Kidney capillary endothelial cell (primary cell): Measurements from ENCODE around the gene GABRE.

ENCODE experiments used
- DNase-seq: peaks from one replicate; pipeline ENCODE4 v3.0.0-alpha.2; 2018; ENCODE audit warnings: low spot score

Gene GABRE

GRCh38 chrX:151974336-151975227 lies at the start of gene GABRE:
GABRE (minus strand) TSS chrX:151974676; CDS start chrX:151974625, 51 bp downstream.
- DNase-seq = no peak

DNA sequence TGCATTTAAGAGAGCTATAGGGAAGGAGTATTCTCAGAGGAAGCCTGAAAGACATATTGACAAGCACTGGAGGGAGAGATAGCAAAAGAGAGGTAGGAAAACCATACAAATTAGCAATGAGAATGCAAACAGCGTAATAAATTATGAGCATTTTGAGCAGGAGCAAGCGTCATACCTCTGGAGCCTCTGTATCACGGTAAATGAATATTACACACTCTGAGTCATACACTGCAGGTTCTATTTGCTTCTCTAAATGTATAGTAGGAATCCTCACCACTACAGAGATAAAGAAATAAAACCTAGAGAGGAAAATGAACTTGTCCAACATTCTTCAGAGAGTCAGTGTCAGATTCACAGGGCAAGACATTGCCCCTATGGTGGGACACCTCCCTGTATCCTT lies 46.4 kb upstream of the GABRE start:
- DNase-seq = no peak

DNA sequence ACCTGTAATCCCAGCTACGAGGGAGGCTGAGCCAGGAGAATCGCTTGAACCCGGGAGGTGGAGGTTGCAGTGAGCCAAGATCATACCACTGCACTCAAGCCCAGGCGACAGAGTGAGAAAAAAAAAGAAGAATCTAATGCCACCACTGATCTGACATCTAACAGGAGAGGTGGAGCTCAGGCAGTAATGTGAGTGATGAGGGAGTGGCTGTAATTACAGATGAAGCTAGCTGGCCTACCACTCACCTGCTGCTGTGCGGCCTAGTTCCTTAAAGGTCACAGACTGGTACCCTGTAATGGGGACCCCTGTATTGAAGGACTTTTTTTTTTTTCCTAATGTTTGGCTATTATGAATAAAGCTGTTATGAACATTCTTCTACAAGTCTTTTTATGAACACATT lies 25.3 kb upstream of the GABRE start:
- no peak for DNase-seq

- no peak for DNase-seq
Measured at GRCh38 chrX:151997539-151997938, 23.1 kb upstream of the GABRE start.

DNA sequence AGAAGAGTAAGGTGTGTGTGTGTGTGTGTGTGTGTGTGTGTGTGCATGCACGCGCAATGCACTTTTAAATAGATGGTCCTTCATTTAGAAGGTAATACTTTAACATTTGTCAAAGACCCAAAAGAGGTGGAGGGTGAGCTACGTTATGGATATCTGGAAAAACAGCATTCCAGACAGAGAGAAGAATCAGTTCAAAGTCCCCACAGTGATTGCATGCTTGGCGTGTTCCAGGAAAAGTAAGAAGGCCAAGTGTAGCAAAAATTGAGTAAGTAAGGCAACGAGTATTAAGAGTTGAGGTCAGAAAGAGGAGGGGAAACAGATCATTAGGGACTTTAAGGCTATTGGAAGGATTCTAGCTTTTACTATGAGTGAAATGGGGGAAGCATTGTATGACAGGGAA lies 21.9 kb upstream of the GABRE start:
- no peak for DNase-seq

DNA sequence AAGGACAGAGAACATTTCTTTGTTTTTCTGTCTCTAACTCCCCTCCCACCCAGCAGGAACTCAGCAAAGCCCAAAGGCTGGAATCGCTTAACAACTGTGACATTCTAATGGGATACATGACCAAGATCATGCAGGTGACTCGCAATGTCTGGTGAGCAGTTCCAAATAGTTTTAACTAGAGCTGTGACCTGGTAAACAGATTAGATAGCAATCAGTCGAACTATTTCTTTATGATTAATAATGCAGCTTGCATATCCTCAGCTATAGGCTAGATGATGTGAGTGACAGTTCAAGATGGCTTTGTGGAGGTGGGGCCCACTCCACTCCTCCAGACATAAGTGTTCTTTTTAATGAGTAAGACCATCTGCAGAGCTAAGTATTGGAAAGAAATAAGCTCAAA lies 20.0 kb upstream of the GABRE start:
- no peak for DNase-seq

DNA sequence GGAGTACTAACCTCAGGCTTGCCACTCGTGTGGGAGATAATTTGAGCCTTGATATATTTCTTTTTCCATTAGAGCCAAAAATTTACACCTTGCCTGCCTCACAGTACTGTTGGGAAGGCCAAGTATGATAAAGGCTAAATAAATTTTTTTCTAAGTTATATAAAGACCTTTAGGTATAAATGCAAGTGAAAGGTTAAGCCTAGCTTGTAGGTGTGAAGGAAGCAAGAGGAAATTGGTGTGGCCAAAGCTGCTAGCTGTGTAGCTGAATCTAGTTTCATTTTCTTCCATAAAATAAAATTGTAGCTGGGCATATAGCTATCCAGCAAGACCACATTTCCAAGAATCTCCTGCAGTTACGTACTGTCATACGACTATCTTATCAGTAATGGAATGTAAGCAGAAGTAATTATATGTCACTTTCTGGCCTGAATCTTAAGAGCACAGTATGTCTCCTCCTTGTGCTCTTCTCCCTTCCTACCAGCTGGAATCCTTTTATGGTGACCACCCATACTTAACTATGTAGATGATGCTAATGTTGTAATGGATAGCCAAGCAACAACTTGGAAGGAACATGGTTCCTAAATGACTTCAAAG lies 14.3 kb upstream of the GABRE start:
- DNase-seq = no peak

DNA sequence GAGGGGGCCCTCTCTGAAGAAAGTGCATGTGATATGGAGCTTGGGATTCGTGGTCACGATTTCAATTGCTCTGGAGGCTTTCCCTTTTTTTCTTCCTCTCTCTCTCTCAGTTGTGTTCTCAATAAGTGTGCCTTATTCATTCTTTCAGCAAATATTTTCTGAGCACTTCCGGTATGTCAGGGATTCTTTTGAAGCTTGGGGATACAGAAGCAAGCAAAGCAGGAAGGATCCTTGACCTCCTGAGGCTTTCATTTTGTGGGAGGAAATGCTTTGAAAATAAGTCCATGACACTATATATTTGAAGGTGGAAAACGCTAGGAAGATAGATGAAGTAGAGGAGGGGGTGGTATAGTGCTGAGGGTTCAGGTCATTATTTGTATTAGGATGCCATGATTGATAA lies 12.6 kb upstream of the GABRE start:
- DNase-seq = no peak

GRCh38 chrX:151985955-151986354 lies 11.5 kb upstream of the GABRE start:
- DNase-seq = no peak

DNA sequence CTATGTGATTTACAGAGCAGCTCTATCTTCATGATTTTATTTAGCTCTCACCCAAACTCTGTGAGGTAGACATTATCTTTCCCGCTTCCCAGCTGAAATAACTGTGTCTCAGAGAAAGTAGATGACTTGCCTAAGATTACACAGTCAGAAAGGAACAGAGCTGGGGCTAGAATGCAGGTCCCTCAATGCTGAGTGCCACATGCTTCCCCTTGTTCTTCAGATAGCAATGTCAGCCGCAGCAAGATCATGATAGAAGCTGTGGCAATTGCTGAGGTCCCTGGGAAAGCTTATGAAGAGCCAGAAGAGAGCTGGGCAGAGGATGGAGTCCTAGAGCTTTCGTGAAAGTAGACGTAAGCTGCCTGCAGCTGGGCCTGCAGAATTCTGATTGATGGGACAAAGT lies 11.1 kb upstream of the GABRE start:
- DNase-seq = no peak

DNA sequence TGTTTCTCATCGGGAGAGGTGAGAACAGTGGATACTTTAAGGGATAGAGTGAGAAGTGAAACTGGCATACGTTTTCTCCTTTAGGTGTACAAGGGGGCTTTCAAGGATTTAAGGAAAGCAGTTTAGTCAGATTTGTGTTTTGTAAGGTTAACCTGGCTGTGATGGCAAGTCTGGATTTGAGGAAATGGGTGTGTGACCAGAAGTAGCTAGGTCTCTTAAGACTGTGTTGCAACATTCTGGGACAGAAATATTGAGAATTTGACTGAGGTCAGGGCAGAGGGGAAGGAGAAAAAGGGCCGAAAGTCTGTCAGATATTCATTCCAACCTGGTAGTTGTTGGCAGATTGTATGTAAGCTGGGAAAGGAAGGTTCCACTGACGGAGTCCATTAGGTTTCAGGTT lies 10.4 kb upstream of the GABRE start:
- DNase-seq = no peak

DNA sequence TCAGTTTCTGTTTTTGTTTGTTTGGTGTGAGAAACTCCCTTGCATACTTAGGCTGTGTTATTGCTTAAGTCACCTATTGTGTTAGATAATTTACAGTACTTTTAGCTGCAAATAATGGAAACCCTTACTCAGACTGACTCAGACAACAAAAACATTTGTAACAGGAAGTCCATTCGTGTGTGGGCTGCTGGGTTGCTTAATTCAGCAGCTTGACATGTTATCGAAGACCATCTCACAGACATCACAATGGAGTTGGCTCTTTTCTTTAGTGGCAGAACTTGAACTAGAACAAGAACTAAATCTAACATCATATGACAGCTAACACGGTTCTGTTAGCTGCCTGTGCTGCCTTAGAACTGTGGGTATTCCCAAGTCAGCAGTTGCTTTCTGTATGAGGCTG lies 9.9 kb upstream of the GABRE start:
- peak; percentile 74 for DNase-seq

- DNase-seq = no peak
Measured at GRCh38 chrX:151983186-151983585, 8.7 kb upstream of the GABRE start.

DNA sequence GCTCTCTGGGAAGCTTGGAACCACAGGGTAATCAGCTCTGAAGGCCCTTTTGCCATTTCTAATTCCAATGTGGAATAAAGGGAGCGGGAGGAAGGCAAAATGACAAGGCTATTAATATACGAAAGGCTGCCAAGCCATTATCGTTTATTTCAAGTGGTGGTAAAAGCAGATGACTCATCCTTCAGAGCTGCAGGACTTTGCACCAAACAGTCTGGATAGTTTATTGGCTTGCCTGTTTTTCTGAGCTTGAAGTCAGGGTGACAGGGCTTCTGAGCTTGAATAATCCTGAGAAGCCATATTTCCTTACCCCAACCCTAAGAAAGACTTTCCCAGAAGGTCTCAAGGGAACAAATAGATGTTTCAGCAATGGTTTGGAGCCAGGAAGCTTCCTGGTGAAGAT lies 7.7 kb upstream of the GABRE start:
- no peak for DNase-seq

- DNase-seq = no peak
Measured at GRCh38 chrX:151981129-151981528, 6.7 kb upstream of the GABRE start.

DNA sequence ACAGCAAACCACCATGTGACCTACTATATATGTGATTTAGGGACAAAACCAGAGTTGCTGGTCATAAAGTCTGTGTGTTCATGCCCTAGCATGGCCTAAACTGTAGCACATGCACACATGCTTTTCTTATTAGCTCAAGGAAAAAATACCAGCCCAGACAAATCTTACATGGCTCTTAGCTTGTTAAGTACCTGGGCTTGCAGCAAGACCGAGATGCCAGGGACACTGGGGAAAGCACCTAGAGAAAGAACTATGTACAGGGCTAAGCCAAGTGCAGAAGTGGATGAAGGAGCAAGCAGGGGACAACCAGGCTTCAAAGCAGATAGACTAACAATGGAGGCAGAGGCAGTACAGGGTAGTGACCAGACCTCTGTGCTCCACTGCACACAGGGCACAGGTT lies 3.4 kb upstream of the GABRE start:
- DNase-seq = no peak

GRCh38 chrX:151977009-151977408 lies 2.5 kb upstream of the GABRE start:
- no peak for DNase-seq

DNA sequence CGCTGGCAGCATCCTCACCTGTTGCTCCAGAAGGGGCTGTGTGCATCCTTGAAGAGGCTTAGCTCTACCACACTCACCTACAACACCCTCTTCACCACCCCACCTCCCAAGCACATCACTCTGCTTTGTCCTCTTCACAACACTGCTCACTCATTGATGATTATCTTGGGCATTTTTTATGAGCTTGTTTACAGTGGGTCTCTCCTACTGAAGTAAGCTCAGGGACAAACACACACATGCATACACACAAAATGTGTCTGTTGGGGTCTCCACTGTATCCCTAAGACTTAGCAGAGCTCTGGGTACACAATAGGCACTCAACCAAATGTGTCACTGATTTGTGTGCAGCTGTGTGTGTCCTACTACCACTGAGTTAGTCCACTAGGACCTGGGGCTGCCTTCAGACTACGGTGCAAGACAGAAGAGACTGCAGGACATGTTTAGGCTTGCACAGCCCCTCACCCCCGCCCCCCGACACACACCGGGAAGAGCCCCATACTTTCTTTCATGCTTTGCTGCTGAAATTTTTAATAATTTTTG lies 1.3 kb upstream of the GABRE start:
- no peak for DNase-seq

DNA sequence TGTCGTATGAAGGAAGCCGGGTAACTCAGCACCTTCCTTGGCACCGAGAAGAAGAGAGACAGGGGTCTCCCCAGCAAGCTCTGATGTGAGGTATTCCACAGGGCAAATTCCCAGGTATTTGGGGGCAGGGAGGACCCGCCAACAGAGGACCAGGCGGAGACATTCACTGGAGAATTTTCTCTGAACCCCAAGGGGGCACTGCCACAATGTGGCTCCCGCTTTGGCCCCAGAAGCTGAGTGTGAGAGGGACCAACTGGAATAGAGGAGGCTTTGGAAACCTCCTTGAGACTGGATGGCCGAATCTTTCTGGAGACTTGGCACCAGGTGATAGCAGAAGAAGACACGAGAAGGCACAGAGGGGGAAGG lies 735 bp upstream of the GABRE start:
- DNase-seq = no peak

DNA sequence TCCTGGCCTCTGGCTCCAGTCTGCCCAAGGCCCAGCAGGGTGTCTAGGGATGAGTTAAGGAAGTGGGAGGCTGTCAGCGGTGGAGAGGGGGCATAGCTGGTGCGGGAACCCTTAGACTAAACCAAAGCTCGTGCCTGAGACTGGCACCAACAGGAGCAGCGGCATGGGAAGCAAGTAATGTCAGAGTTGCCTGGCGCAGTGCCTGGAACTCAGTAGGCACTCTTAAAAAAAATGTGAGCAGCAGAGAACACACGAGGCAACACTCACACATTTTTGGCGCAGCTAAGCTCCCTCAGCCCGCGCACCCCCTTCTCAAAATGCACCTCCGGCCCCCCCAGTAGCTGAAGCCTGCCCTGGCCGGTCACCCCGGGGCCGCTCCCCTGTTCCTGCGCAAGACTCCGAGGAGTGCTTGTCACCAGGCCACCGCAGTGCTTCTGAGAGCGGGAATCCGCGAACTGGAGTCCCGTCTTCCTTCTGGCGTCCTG lies 583 bp downstream of the GABRE start:
- DNase-seq = no peak

DNA sequence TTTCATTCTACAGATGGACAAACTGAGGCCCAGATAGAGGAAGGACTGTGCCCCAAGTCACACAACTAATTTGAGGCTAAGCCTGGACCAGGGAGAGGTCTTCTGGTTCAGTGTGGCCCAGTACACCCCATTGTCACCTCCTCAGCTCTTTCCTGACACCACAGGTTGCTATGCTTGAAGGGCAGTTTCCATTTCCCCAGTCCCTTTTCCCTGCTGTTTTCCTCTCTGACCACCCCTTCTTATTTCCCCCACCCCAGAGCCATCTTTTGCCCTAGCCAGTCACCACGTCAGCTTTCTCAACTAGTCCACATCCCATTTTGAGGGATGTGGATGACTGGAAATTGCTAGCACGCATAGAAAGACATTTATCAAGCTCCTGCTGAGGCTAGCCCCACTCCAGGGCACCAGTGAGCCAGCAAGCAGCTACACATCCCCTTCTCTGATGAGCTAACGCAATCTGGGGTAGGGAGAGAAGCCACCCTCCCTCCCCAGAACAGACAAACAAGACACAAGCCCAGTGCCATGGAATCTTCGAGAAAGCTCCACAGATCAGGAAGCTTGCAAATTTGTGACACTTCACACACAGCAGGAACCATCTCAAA lies 1.3 kb downstream of the GABRE start:
- DNase-seq = no peak

GRCh38 chrX:151970661-151971060 lies 3.8 kb downstream of the GABRE start:
- no peak for DNase-seq

DNA sequence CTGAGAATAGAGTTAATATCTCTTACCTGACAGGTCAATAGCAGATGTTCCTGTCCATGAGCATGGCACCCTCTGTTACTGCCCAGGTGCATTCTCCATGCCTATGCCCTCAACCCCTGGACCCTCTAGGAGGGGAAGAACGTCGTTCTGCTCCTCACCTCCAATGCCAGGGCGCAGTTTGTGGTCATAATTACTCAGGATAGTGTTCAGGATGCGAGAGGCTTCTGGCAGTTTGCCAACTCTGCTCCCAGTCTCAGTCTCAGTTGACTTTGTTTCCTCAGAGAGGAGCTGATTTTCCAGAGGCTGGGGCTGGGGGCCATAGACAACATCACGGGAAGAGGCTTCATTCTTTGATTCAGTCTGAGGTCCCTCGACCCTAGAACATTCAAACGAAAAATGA lies 4.4 kb downstream of the GABRE start:
- DNase-seq = no peak
